AG09319 (cell line): ENCODE data around the gene SLC1A6.
"Not testable (repeated sequence)": the region's sequence is repeated elsewhere in the genome, so short reads cannot be mapped to it uniquely, and the experiment has no call there.

Experiments used
- DNase-seq: peaks from one replicate; pipeline ENCODE4 v3.0.0-alpha.2; 2010; ENCODE audit warnings: low read depth; ENCODE audit errors: extremely low read depth
- CTCF ChIP-seq: IDR thresholded peaks from 2 replicates; pipeline ENCODE4 v1.5.1; 2011; ENCODE audit warnings: low read depth, mild to moderate bottlenecking, inconsistent platforms, low read length, moderate library complexity

SLC1A6 gene

GRCh38 chr19:14979476-14980255 is at the start of gene SLC1A6:
Gene SLC1A6 (minus strand): TSS chr19:14979864. CDS start chr19:14972910, 6,954 bp downstream.
- DNase-seq: no peak
- TF ChIP-seq CTCF: no peak

GRCh38 chr19:15028490-15028889 is 48.8 kb upstream of the SLC1A6 start:
- DNase-seq: no peak
- TF ChIP-seq CTCF: no peak

GRCh38 chr19:15025217-15025616 is 45.6 kb upstream of the SLC1A6 start:
- DNase-seq: no peak
- no peak for TF ChIP-seq CTCF

GRCh38 chr19:15022752-15023151 is 43.1 kb upstream of the SLC1A6 start:
- no peak for DNase-seq
- no peak for TF ChIP-seq CTCF

GRCh38 chr19:15021286-15022007 is 41.8 kb upstream of the SLC1A6 start:
- no peak for DNase-seq

GRCh38 chr19:15018836-15019235 is 39.2 kb upstream of the SLC1A6 start:
- DNase-seq: not testable (repeated sequence)

More at GRCh38 chr19:15021286-15022007, 41.8 kb upstream of the SLC1A6 start:
- no peak for TF ChIP-seq CTCF

- no peak for DNase-seq
- no peak for TF ChIP-seq CTCF
Measured at GRCh38 chr19:15015946-15016542, 36.4 kb upstream of the SLC1A6 start.
